NCI-H526 (cell line): ENCODE measurements around the gene EIF1B.

Experiments
- DNase-seq, 2 experiments: peaks; one replicate each; lab custom pipeline; 2025; lab: John Stamatoyannopoulos, UW

The EIF1B gene

GRCh38 chr3:40340541-40341170 lies 31.1 kb downstream of the EIF1B start:
- no peak for DNase-seq

GRCh38 chr3:40341671-40342070 lies 32.2 kb downstream of the EIF1B start:
- DNase-seq, result no peak

- no peak for DNase-seq
These were observed 41.0 kb downstream of the EIF1B start for GRCh38 chr3:40350529-40350928.

GRCh38 chr3:40355410-40355809 lies 45.9 kb downstream of the EIF1B start:
- no peak for DNase-seq

GRCh38 chr3:40358454-40358853 lies 48.9 kb downstream of the EIF1B start:
- no peak for DNase-seq
